Neuronal stem cell (in vitro differentiated cells): ENCODE results near the gene RNF152. TPM values are rescaled to one million over a fixed set of nuclear protein-coding genes. Genes with fewer than 3 reads are reported as not detected.
A peak's percentile ranks its signal among the peaks of the same experiment; 100 is the strongest.

Experiments
- DNase-seq: peaks from one replicate; pipeline ENCODE4 v3.0.0-alpha.2; 2013; ENCODE audit warnings: low spot score
- H2AFZ ChIP-seq: one replicate; pipeline ENCODE4 v1.6.1; 2013; ENCODE audit warnings: mild to moderate bottlenecking, low read length, inconsistent platforms
- H2AK5ac ChIP-seq: 2 replicates; pipeline ENCODE4 v1.6.1; 2013; ENCODE audit warnings: low read depth, mild to moderate bottlenecking, inconsistent platforms, low read length, moderate library complexity, mixed read lengths
- H2BK120ac ChIP-seq: 2 replicates; pipeline ENCODE4 v1.6.1; 2013; ENCODE audit warnings: low read depth, mild to moderate bottlenecking, inconsistent platforms, low read length, moderate library complexity, mixed read lengths
- H2BK12ac ChIP-seq: one replicate; pipeline ENCODE4 v1.6.1; 2013; ENCODE audit warnings: low read length, inconsistent platforms
- H2BK15ac ChIP-seq: 2 replicates; pipeline ENCODE4 v1.6.1; 2013; ENCODE audit warnings: mild to moderate bottlenecking, low read length, inconsistent platforms, mixed read lengths
- H2BK5ac ChIP-seq: one replicate; pipeline ENCODE4 v1.6.1; 2013; ENCODE audit warnings: inconsistent platforms, mild to moderate bottlenecking, low read length, moderate library complexity
- H3K14ac ChIP-seq: one replicate; pipeline ENCODE4 v1.6.1; 2013; ENCODE audit warnings: low read length, inconsistent platforms
- H3K18ac ChIP-seq: 2 replicates; pipeline ENCODE4 v1.6.1; 2013; ENCODE audit warnings: low read length, inconsistent platforms
- H3K23ac ChIP-seq: 2 replicates; pipeline ENCODE4 v1.6.1; 2013; ENCODE audit warnings: low read depth, mild to moderate bottlenecking, mixed read lengths, low read length, inconsistent platforms; ENCODE audit not compliant: poor library complexity
- H3K27ac ChIP-seq: replicated peaks from 3 replicates; pipeline ENCODE4 v1.5.1; 2013; ENCODE audit warnings: low read length, inconsistent platforms
- H3K27me3 ChIP-seq, 3 experiments: 2 replicates each; pipeline ENCODE4 v1.6.1; 2013; ENCODE audit warnings: low read length in 3 of 3, mild to moderate bottlenecking in 2 of 3, inconsistent platforms in 1 of 3, low read depth in 1 of 3, mixed read lengths in 1 of 3, moderate library complexity in 1 of 3; ENCODE audit not compliant: control insufficient read depth in 3 of 3, insufficient read depth in 3 of 3
- H3K36me3 ChIP-seq, 2 donors: replicated peaks in 1 of 2; 2 replicates each; pipeline ENCODE4 v1.6.1; 2013; ENCODE audit warnings: low read length in 2 of 2; ENCODE audit not compliant: control insufficient read depth in 2 of 2, insufficient read depth in 2 of 2
- H3K4ac ChIP-seq: 2 replicates; pipeline ENCODE4 v1.6.1; 2013; ENCODE audit warnings: inconsistent platforms, mild to moderate bottlenecking, low read length, moderate library complexity
- H3K4me1 ChIP-seq, 2 donors: 1 replicate in 1 of 2; 2 replicates in 1 of 2; pipeline ENCODE4 v1.6.1; 2013; ENCODE audit warnings: low read length in 2 of 2, low read depth in 1 of 2; ENCODE audit not compliant: control insufficient read depth in 2 of 2, insufficient read depth in 1 of 2
- H3K4me2 ChIP-seq: one replicate; pipeline ENCODE4 v1.6.1; 2013; ENCODE audit warnings: mild to moderate bottlenecking, low read length, inconsistent platforms; ENCODE audit not compliant: insufficient read depth, poor library complexity, severe bottlenecking
- H3K4me3 ChIP-seq, 2 donors: 2 replicates each; pipeline ENCODE4 v1.5.1; 2013; ENCODE audit warnings: low read length in 2 of 2, mild to moderate bottlenecking in 2 of 2, inconsistent platforms in 1 of 2, moderate library complexity in 1 of 2
- H3K79me1 ChIP-seq: one replicate; pipeline ENCODE4 v1.6.1; 2013; ENCODE audit warnings: low read depth, mild to moderate bottlenecking, inconsistent platforms, low read length, moderate library complexity
- H3K9ac ChIP-seq: one replicate; pipeline ENCODE4 v1.6.1; 2013; ENCODE audit warnings: mild to moderate bottlenecking, low read depth, low read length, inconsistent platforms; ENCODE audit not compliant: poor library complexity
- H3K9me3 ChIP-seq, 2 donors: replicated peaks in 1 of 2; 2 replicates each; pipeline versions ENCODE3 to v1.6.1; 2013; ENCODE audit warnings: low read length in 2 of 2, mild to moderate bottlenecking in 2 of 2, inconsistent platforms in 1 of 2, low read depth in 1 of 2, mixed read lengths in 1 of 2, moderate library complexity in 1 of 2; ENCODE audit not compliant: control insufficient read depth in 2 of 2, insufficient read depth in 1 of 2
- H4K8ac ChIP-seq: one replicate; pipeline ENCODE4 v1.6.1; 2013; ENCODE audit warnings: low read depth, mild to moderate bottlenecking, inconsistent platforms, low read length, moderate library complexity
- H4K91ac ChIP-seq: one replicate; pipeline ENCODE4 v1.6.1; 2013; ENCODE audit warnings: low read length, low read depth, mild to moderate bottlenecking, inconsistent platforms; ENCODE audit not compliant: poor library complexity
- WGBS, 2 donors: extraction: QIAGEN DNeasy Blood & Tissue Kit; methylation state at CpG; one replicate each; pipeline ENCODE4 v1.1.7; 2013; ENCODE audit warnings: missing lambda C conversion rate in 2 of 2, mixed read lengths in 1 of 2; ENCODE audit not compliant: insufficient read length in 2 of 2, insufficient replicate concordance in 1 of 2; ENCODE audit errors: extremely low coverage in 2 of 2; 5-methylcytosine and 5-hydroxymethylcytosine counted together
- polyA plus RNA-seq, 2 experiments: library from polyadenylated mRNA; stranded (reverse); fragments of 200-250 nt; gene quantifications; one replicate each; pipeline ENCODE4 v1.2.3, GENCODE V29; 2013

Gene RNF152
- 4.4 TPM for polyA plus RNA-seq (2013, experiment 1 of 2)
- 3.8 TPM for polyA plus RNA-seq (2013, experiment 2 of 2)

DNA sequence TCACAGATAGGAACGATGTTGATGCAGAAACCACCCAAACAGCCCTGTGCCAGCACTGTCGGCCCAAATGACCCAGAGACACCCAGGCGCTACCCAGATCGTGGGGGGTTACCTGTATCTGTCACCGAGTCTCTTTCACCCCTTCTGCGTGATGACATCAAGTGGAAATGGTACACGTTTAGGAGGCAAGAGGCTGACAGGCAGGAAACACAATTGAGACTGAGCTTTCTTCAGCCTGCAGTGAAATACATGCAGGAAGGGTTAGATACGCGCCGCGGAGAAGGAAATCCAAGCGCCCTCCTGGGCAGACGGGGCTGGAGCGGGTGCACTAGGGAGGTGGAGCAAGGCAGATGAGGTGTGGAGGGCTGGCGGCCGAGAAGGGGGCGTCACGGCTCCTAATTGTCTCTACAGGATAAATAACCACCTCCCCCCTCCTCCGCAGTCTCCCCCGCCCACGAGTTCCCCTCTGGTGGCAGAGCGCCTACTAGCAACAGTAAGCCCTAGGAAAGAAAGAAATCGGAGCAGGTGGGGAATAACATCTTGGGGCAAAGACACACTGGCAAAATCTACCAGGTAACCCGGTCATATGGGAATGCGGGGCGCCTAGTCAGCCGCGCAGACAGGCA, at the start of gene RNF152:
TSS of gene RNF152 (minus strand) at position 325 of the 626 bp plus-strand sequence. CDS start 76,544 bp downstream, outside the sequence.
- H3K27me3 ChIP-seq = no peaks in the 10 kb centered on the region
- H3K18ac ChIP-seq = peak within 1 kb of the TSS; percentile 95
- H2BK120ac ChIP-seq = peak within 1 kb of the TSS; percentile 35
- peak within 1 kb of the TSS; percentile 91 for H3K14ac ChIP-seq
- H3K27ac ChIP-seq = peak within 1 kb of the TSS; percentile 56
- peaks cover 2 to 3% of the 10 kb centered on the region in 2 donors for H3K9me3 ChIP-seq
- peak within 1 kb of the TSS; percentile 54 to 93 for H3K4me3 ChIP-seq
- no CpG with 5 or more reads among the region's 28 CpGs for WGBS, 2 donors
- H3K9ac ChIP-seq = peak within 1 kb of the TSS; percentile 85
- H2AFZ ChIP-seq = peak within 1 kb of the TSS; percentile 92
- DNase-seq = peak; percentile 48
- peak within 1 kb of the TSS; percentile 79 for H3K4me2 ChIP-seq
- peaks cover 13 to 16% of the 10 kb centered on the region in 2 donors for H3K4me1 ChIP-seq
- no peaks in the 10 kb centered on the region for H3K79me1 ChIP-seq
- no peak within 1 kb of the TSS for H2BK12ac ChIP-seq
- H3K4ac ChIP-seq = no peak within 1 kb of the TSS
- no peak within 1 kb of the TSS for H4K91ac ChIP-seq
- H4K8ac ChIP-seq = no peak within 1 kb of the TSS
- peak within 1 kb of the TSS; percentile 7 for H2AK5ac ChIP-seq
- H3K36me3 ChIP-seq = peaks cover 4 to 35% of the 10 kb centered on the region in 2 donors
- peak within 1 kb of the TSS; percentile 82 for H3K23ac ChIP-seq
- H2BK15ac ChIP-seq = no peak within 1 kb of the TSS
- peak within 1 kb of the TSS; percentile 94 for H2BK5ac ChIP-seq

GRCh38 chr18:61941948-61942471, 49.2 kb upstream of the RNF152 start:
- Histone ChIP-seq H3K9me3 (peaks cover 0 to 6% of the 10 kb centered on the region in 2 donors), H2BK5ac (no peak overlapping the region), H3K4me1 (peaks cover 4 to 6% of the 10 kb centered on the region in 2 donors), H3K23ac (no peak overlapping the region), H2BK120ac (no peak overlapping the region), H3K36me3 (no peaks in the 10 kb centered on the region), H3K14ac (no peak overlapping the region), H3K4ac (no peak overlapping the region), H3K9ac (no peak overlapping the region), H3K4me3 (no peak overlapping the region), H3K4me2 (no peak overlapping the region), H3K79me1 (no peaks in the 10 kb centered on the region), H3K27me3 (no peaks in the 10 kb centered on the region), H2BK12ac (no peak overlapping the region), H4K91ac (no peak overlapping the region), H4K8ac (no peak overlapping the region), H3K27ac (no peak overlapping the region), H2BK15ac (no peak overlapping the region), H3K18ac (no peak overlapping the region), H2AFZ (peak overlapping the region; percentile 59), H2AK5ac (no peak overlapping the region)
- DNase-seq = no peak
- whole genome bisulfite sequencing, 2 donors = no CpG with 5 or more reads among the region's 1 CpG

DNA sequence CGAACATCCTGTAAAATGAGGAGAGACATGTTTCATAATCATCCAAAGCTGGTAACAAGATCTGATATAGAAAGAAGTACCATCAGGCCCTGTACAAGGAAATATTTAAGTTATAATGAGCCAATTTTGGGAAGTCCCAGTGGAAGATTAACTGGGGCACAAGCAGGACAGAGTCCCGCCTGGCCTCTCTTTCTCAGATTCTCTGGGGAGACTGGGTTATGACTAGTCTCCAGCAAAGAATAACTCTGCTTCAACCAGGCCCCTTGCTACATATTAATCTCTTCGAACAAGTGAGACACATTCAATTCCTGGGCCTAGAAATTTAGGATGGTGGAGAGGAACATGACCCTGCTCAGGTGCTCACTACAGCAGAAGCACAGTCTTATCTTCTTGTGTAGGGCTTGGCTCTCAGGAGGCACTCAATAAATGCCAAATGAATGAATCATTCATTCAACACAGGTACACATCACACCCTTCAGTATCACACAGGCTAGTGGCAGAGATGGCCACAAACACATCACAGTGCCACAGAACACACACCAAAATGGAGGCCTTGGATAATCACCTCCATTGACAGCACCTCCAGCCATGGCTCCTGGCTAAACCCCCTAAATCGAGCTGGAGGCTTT, 46.4 kb upstream of the RNF152 start:
- H3K9me3 ChIP-seq = peaks cover 0 to 6% of the 10 kb centered on the region in 2 donors
- H4K91ac ChIP-seq = no peak overlapping the region
- H4K8ac ChIP-seq = no peak overlapping the region
- no peak overlapping the region for H3K18ac ChIP-seq
- H3K79me1 ChIP-seq = no peaks in the 10 kb centered on the region
- no peak overlapping the region for H3K27ac ChIP-seq
- H3K9ac ChIP-seq = no peak overlapping the region
- H3K4ac ChIP-seq = no peak overlapping the region
- H3K23ac ChIP-seq = no peak overlapping the region
- peaks cover 0 to 3% of the 10 kb centered on the region in 2 donors for H3K4me1 ChIP-seq
- WGBS, 2 donors = no CpG with 5 or more reads among the region's 4 CpGs
- no peak for DNase-seq
- no peak overlapping the region for H3K4me2 ChIP-seq
- H2AK5ac ChIP-seq = no peak overlapping the region
- H2BK120ac ChIP-seq = no peak overlapping the region
- no peak overlapping the region for H2BK12ac ChIP-seq
- H3K27me3 ChIP-seq = no peaks in the 10 kb centered on the region
- no peaks in the 10 kb centered on the region for H3K36me3 ChIP-seq
- H3K4me3 ChIP-seq = no peak overlapping the region
- H2BK5ac ChIP-seq = no peak overlapping the region
- no peak overlapping the region for H2AFZ ChIP-seq
- H3K14ac ChIP-seq = no peak overlapping the region
- no peak overlapping the region for H2BK15ac ChIP-seq

- Histone ChIP-seq H3K36me3 (no peaks in the 10 kb centered on the region), H2AFZ (peak overlapping the region; percentile 67), H2AK5ac (no peak overlapping the region), H3K27ac (no peak overlapping the region), H3K79me1 (no peaks in the 10 kb centered on the region), H3K18ac (no peak overlapping the region), H3K23ac (no peak overlapping the region), H3K9ac (no peak overlapping the region), H3K4ac (no peak overlapping the region), H3K4me2 (no peak overlapping the region), H2BK12ac (no peak overlapping the region), H3K9me3 (peaks cover 0 to 6% of the 10 kb centered on the region in 2 donors), H2BK5ac (no peak overlapping the region), H2BK15ac (no peak overlapping the region), H3K4me3 (no peak overlapping the region), H4K8ac (no peak overlapping the region), H3K4me1 (peaks cover 0 to 1% of the 10 kb centered on the region in 2 donors), H4K91ac (no peak overlapping the region), H3K14ac (no peak overlapping the region), H3K27me3 (no peaks in the 10 kb centered on the region), H2BK120ac (no peak overlapping the region)
- no CpG with 5 or more reads among the region's 3 CpGs for WGBS, 2 donors
- no peak for DNase-seq
These were observed 42.6 kb upstream of the RNF152 start for GRCh38 chr18:61935362-61935761.
